Stimulated activated CD4-positive, alpha-beta T cell treated with anti-CD3 and anti-CD28 coated beads, TNF-alpha, amount 100 ng/mL, for 24 hours (primary cell): Measurements from ENCODE around the gene SLMAP.

Experiments used
- DNase-seq, 3 experiments: peaks; one replicate each; pipeline ENCODE4 v3.0.0-alpha.2; 2020; ENCODE audit warnings: low read depth in 3 of 3

SLMAP gene

DNA sequence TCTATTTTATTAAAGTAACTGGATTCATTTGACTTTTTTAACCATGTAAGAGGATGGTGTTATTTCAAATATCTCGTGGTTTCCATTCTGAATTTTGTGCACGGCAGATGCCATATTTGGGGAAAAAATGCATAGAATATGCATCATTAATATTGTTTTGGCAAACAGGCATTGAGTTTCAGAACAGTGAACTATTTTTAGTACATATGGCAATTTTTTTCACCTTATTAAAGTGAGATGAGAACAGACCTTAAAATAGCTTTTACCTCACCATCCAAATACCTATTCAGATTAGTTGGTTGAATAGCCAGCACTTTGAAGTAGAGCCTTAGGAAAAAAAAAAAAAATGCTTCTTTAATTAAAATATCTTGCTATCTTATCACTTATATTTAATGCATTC is 134.8 kb downstream of the SLMAP start:
- no peak for DNase-seq

DNA sequence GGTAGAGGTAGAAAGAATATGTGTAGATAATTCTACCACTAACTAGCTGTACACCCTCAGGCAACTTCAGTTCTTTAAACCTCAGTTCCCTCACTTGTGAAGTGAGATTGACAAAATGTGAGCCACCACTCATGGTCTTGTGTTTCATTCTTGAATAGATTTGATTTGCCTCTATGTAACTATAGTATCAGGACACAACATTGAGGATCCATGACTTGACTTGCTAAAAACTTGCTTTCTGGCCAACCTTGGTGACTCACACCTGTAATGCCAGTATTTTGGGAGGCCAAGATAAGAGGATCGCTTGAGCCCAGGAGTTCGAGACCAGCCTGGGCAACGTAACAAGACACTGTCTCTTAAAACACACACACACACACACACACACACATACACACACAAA is 136.3 kb downstream of the SLMAP start:
- DNase-seq: no peak

DNA sequence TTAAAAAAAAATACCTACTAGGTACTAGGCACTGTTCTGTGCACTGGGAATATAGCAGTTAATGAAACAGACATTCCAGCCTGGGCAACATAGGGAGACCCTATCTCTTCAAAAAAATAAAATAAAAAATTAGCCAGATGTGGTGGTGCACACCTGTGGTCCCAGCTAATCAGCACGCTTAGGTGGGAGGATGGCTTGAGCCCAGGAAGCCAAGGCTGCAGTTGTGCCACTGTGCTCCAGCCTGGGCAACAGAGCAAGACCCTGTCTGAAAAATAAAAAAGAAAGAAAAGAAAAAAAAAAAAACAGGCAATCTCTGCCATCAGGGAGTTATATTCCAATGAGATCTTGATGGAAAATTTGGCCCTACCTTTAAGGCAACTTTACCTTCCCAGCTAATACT is 137.0 kb downstream of the SLMAP start:
- no peak for DNase-seq

DNA sequence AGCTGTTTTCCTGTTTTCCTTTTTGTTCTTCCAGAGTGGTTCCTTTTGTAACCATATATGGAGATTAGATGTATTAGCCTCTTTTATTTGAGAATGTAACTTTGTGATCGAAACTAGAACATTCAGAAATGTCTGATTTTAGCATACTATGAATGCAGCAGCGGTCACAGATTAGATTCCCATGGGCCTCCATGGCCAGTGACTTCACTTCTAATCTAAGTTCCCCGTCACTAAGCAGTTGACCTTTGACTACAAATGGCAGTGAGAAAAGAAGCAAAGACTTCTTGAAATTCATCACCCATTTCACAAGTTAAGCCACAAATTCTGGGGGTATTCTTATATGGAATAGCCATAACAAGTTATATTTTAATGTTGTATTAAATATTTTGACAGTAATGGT is 137.6 kb downstream of the SLMAP start:
- no peak for DNase-seq

DNA sequence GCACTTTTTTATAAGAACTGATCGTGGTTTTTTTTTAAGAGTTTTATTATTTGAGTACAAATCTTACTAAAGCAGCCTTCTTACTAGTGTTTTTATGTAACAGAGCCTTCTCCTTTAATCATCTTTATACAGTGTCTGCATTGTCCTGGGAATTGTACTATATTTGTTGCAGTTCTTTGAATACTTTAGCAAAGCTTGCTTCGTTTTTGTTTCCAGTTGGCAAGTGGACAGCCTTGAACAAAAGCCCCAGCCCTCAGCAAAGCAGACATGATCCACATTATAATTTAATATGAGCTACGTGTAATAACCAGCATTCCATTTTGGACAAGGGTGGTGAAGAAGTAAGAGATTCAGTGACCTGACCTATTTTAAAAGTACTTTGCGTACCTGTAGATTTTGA is 139.9 kb downstream of the SLMAP start:
- DNase-seq: no peak

DNA sequence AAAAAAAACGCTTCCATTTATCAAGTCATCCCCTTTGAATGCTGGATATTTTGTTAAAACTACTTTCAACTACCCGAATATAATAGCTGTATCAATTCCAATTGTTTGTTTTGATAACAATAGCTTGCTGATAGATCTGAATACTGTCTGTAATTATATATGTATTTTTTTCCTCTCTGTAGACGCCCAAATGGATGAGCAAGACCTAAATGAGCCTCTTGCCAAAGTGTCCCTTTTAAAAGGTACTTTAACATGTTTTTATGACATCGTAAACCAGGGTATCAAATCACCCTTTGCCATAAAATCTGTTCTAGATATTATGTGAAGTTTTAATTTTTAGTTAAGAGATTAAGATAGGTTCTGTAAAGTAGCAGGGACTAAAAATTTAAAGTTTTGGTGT is 140.6 kb downstream of the SLMAP start:
- no peak for DNase-seq

DNA sequence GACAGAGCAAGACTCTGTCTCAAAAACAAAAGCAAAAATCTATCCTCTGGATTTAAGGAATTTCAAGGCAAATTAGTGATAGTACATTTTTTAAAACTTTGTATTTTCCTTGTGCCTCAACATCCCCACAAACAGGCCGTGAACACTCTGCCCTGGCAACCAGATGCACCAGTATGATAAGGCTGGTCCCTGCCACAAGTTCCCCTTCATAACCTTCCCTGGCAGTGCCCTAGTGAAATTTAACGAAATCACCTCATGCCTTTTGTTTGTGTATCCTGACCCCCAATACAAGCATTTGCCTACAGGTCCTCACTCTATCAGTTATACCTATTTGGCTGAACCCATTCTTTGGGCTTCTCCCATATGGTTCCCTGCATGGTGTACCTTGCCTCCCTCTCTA is 144.7 kb downstream of the SLMAP start:
- DNase-seq: no peak

DNA sequence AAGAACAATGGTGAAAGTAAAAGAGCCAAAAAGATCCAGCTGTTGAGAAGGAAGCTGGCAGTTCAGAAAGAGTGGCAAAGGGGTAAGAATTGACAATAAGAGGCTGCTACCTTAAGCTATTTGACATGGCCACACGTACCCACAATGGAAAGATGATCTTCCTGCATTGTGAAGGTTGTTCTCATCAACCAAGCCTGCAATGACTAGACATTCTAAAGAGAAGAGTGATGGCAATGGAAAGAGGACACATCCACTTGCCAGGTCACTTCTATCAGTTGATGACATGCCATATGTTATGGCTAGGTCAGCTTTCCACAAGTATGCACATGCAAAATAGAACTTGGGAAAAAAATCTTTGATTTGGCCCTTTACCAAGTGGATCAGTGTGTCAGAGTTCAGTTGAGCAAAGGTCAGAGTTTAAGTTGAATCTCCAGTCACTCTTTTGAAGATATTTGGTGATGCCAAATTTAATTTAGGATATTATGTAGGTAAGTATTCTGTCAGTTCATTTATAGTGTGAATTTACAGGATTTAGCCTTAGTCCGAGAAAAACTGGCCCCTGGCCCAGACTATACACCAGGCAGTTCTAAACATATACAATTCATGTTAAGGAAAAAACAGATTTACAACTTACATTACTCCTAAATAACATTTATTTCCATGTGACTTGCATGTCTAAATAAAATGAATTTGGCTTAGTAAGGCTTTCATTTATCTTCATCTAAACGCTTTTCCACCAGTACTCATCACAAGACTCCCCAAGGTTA is 147.2 kb downstream of the SLMAP start:
- no peak for DNase-seq

DNA sequence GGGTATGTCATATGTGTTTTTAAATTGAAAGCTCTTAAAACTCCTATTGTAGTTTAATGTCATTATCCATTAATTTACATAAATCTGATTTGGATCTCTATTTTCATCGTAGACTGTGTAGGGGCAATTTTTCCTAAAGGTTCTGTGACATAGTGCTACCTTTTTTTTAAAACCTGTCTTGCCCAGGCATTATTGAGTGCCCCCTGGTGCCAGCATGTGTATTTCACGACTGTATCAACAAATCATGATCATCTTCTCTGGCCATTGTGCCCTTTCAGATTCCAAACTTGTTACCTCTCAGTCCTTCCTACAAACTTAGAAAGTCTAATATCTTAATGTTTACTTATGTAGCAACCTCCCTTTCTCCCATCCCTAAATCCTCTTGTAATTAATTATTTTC is 154.9 kb downstream of the SLMAP start:
- peak in 1 of 3 experiments; percentile 5 for DNase-seq

DNA sequence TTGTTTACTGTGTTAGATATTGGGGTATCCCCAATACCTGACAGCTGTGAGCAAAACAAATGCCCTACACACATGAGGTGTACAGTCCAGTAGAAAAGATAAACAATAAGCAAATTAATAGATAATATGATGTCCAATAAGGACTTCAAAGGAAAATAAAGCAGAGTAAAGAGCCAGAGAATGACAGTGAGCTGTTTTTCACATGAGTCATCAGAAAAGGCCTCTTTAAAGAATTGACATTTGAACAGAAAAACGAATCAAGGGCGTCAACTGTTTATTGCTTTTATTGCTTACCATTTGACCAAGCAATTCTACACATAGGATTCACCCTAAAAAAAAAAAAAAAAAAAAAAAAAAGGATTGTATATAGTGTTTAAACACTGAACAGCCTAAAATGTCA is 155.5 kb downstream of the SLMAP start:
- DNase-seq: no peak

DNA sequence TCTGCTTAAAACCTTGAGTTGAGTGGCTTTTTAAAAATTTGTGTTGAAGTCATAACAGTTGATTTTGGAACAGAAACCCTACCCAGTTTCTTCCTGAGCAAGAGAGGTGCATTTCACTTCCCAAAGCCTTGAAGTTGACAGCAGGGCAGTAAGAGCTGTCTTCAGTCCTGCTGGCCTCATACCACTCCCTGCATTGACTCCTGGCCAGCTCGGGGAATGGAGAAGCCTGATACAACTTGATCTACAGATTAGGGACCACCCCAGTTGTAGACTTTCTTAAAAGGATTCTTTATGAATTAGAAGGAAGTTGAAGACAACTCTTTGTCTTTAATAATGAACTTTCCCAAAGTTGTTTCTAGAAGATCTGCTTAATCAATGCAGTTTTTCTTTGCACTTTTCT is 161.5 kb downstream of the SLMAP start:
- no peak for DNase-seq

DNA sequence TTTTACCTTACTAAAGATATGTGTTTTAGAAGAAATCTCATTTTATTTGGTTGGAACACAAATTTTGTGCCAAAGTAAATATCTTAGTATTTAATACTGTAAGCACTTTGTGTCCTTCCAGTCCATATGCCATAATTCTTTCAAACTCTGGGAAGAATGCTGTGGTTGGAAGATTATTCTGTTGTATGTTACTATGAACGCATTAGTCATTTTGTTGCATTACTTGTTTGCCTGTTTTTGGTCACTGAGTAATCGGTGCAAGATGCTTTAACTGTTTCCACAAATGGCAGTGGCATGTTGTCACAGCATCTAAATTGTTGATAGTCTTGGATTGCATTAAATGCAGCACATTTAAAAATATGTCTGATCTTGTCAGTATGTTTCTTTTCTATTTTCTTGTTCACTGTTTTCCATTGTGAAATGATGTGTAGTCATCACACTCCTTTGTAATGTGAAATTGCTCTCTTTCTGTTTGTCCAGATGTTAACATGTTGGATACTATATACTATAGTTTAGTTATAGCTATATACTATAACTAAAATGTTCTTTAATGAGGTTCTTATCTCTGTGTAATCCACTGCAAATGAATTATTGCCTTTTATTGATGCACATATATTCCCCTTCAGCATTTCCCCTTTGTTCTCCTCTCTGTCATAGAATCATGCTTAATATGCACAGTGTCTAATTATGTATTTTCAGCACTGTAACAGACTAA is 162.2 kb downstream of the SLMAP start:
- DNase-seq: no peak

DNA sequence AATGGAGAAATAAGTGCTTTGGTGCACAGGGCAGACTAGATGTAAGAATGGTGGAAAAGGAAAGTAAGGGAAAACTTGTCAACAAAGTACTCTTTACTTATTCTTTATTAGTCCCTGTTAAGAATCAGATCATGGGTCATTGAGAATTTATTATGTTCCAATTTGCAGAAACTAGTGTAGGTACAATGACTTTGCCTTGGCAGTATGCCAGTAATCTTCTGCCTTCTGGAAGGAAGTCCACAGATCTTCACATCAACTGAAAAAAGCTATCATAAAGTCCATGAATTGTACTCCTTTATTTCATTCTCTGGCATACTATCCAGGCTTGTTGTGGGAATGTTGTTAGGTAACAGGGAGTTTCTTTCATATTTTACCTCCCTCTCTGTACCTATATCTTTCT is 163.9 kb downstream of the SLMAP start:
- DNase-seq: no peak

DNA sequence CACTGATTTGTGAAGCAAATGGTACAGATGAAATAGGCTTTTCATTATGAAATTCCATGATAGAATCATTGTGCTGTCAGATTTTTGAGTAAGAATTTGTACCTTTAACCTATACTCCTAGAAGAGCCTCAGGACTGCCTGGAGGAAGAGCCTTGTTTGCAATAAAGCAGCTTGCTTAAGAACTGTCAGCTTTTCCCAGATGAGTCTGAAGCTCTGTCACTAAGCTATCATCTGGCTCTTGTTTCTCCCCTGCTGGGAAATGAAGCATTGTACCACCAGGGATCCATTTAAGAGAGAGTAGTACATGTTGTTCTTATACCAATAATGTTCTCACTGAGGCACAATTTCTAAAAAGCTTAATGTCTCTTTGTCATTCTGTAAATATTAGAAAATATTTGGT is 167.0 kb downstream of the SLMAP start:
- no peak for DNase-seq

DNA sequence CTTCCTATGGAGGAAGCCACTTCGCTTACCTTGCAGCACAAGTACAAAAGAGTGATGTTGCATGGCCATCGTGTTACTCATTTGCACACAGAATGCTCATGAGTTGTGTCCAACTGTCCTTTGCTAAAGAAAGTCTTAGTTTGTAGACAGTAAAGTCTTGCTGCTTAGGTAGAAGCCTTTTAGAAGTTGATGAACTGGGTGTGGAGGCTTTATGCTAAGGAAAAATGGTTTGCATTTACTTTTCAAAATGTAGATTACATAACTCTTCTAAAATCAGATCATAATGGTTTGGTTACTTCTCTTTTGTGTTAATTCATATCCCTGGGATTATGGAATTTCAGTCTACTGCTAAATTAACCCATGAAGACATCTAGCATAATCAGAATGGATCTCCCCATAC is 167.6 kb downstream of the SLMAP start:
- DNase-seq: no peak

DNA sequence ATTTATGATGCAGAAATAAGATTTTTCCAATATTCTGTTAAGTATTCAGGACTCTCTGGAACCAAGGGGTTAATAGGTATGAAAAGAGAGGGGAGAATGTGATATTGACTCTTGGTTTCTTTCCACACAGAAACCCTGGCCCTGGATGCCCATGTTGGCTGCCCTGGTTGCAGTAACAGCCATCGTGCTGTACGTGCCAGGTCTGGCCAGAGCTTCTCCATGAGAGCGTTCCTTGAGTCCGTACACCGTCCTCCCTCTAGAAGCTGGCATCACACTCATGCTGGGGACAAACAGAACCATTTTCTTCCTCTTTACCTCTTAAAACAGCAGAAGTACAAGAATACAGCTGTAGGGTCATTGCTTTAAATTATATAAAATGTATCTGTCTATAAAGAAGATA is 171.1 kb downstream of the SLMAP start:
- DNase-seq: no peak

DNA sequence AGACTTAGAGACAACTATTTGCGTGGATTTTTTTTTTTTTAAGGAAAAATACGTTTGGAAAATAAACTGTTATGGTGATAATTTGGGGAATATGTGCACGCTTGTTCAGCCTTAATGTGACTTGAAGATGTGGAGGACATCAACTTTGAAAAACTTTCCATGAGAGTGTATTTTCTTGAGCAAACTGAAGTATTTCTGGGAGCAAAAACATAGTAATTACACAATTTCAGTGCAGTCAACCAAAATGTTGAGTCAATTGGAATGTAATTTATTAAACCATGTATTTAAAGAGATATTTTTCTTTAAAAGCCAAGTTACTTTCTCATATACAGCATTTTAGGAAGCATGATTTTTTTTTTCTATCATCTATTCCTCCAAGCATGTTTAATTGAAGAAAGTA is 171.8 kb downstream of the SLMAP start:
- no peak for DNase-seq

DNA sequence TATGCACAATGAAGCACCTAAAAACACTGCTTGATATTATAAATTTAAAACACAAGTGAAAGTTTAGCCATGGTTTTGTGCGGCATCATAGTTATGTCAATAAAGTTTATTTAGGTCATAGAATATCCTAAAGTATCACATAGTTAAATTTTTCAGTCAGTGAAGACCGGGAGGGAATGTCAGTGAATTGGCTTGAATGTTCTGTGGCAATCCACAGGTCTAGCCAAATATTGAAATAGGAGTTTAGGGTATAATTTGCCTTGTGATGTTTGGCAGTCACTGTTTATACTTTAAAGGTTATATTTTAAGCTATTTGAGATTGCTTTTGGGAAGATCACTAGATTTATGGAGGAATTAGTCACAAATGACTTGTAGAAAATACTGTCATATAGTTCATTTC is 172.4 kb downstream of the SLMAP start:
- DNase-seq: no peak

DNA sequence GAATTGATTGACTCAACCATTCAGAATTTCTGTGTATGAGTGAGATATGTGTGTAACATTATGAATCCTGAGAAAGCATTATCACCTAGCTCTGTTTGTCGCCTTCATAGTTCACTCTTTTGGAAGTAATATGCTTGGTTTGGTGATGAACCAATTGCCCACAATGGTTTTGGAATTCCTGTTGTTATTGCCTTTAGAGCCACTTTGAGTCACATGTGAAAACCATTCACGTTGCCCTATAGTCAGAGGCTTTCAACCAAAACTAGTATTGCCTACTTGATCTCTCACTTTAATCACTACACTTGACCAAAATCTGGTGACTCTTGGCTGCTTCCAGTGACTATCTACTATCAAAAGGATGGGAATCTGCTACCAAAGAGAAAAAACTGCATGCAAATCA is 173.9 kb downstream of the SLMAP start:
- DNase-seq: no peak

DNA sequence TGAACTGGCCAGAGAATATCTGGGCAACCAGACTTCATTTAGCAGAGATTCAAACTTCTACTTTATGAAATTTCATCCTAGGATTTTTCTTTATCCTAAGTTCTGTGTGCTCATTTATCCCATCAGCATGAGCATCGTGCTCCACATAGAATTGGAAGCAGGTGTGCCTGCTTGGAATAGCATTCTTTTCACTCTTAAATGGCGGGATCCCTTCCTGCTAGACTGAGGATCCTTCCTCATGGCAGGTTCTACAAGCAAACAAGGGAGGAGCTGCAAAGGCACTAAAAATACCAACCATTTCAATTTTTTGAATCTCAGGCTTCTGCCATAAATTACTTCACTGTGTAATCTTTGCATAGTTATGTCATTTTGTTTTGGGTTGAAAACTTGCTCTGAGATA is 177.5 kb downstream of the SLMAP start:
- DNase-seq: no peak

DNA sequence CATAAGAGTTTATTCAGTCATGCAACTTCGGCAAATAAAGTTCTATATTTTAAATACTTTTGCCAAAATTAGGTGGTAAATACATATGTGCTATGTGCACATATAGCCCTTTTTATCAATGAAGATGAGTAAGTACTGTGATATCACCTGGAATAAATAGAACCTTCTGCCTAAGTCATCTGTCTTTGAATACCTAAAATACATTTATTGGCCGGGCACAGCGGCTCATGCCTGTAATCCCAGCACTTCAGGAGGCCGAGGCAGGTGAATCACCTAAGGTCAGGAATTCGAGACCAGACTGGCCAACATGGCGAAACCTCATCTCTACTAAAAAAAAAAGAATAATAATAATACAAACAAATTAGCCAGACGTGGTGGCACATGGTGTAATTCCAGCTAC is 178.3 kb downstream of the SLMAP start:
- DNase-seq: no peak

DNA sequence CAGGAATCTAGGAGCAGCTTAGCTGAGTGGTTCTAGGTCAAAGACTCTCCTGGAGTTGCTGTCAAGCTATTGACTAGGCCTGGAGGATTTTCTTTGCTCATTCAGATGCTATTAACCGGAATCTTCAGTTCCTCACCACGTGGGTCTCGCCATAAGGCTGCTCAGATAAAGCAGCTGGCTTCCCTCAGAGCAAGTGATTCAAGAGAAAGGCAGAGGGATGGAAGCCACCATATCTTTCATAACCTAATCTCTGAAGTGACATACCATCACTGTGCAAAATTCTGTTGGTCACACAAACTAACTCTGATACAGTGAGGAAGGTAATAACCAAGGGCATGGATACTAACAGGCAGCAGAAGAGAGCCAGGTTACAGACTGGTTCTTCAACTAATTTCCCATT is 179.4 kb downstream of the SLMAP start:
- DNase-seq: no peak

DNA sequence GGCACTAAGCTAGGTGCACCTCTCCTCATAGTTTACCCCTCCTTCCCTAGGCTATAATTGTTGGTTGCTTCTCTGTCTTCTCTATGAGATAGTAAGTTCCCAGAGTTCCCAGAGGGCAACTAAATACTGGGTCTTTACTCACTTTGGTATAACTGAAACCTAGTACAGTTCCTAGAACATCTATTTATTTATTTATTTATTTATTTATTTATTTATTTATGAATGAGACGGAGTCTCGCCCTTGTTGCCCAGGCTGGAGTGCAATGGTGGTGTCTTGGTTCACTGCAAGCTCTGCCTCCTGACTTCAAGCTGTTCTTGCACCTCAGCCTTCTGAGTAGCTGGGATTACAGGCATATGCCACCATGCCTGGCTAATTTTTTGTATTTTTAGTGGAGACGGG is 181.0 kb downstream of the SLMAP start:
- DNase-seq: no peak

DNA sequence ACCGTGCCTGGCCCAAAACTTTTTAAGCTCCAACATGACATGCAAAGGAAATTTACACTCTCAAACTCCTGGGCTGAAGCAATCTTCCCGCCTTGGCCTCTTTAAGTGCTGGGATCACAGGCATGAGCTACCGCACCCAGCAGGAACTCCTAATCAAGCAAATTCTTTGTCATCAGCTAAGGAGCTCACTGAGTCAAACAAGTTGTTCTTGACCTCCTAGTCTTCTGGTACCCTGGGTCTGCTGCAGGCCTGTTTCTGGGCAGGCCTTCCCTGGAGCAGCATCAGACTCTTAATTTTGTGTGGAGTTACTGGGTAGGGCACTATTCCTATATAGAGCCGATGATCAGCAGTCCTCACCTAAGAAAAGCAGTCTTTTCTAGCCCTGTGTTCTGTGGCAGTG is 183.7 kb downstream of the SLMAP start:
- no peak for DNase-seq
